K562 (cell line): Measurements from ENCODE around the gene CCNY.

ENCODE experiments used
- SPI1 ChIP-seq: IDR thresholded peaks from 2 replicates; pipeline ENCODE4 v1.6.1; 2011; ENCODE audit warnings: low read depth, low read length, control low read depth, borderline replicate concordance
- TAF1 ChIP-seq: IDR thresholded peaks from 2 replicates; pipeline ENCODE4 v1.6.1; 2011; ENCODE audit warnings: mild to moderate bottlenecking, low read length, moderate library complexity; ENCODE audit not compliant: insufficient read depth, control insufficient read depth, severe bottlenecking; ENCODE audit errors: extremely low read depth
- TAL1 ChIP-seq: fragments of 450-650 bp; IDR thresholded peaks from 2 replicates; pipeline ENCODE4 v1.6.1; 2016; ENCODE audit warnings: mild to moderate bottlenecking
- ZBTB1 ChIP-seq: sonication (generic); formaldehyde crosslinking; IDR thresholded peaks from 2 replicates; pipeline ENCODE4 v1.8.1; 2023; ENCODE audit warnings: missing genetic modification reagents, low read depth, mild to moderate bottlenecking, borderline replicate concordance
- TF ChIP-seq, protein P1 (sequence below), 3 experiments: IDR thresholded peaks in 2 of 3; conservative IDR thresholded peaks in 1 of 3; 2 replicates each; pipeline ENCODE4 v1.5.1; 2011 to 2012; ENCODE audit warnings: low read length in 3 of 3, mild to moderate bottlenecking in 3 of 3, control low read depth in 2 of 3, improper control_type of control experiment in 1 of 3, inconsistent platforms in 1 of 3, low read depth in 1 of 3, mixed read lengths in 1 of 3, moderate library complexity in 1 of 3; ENCODE audit not compliant: insufficient read depth in 2 of 3
- TF ChIP-seq, protein P2 (sequence below): fragments of 250-450 bp; sonication (Bioruptor Pico); IDR thresholded peaks from 2 replicates; pipeline ENCODE4 v1.8.0; 2021; ENCODE audit warnings: moderate library complexity, mild to moderate bottlenecking, inconsistent platforms
- TF ChIP-seq, protein P3 (sequence below), 2 experiments: IDR thresholded peaks; 2 replicates each; pipeline ENCODE4 v1.6.1; 2011; ENCODE audit warnings: borderline replicate concordance in 1 of 2, control low read depth in 1 of 2, low read depth in 1 of 2, low read length in 1 of 2, mild to moderate bottlenecking in 1 of 2, mixed read lengths in 1 of 2, moderate library complexity in 1 of 2; ENCODE audit not compliant: insufficient read depth in 1 of 2, insufficient read length in 1 of 2, poor library complexity in 1 of 2, severe bottlenecking in 1 of 2; ENCODE audit errors: extremely low read depth in 1 of 2
- TF ChIP-seq, protein P4 (sequence below): sonication (generic); formaldehyde crosslinking; IDR thresholded peaks from 2 replicates; pipeline ENCODE4 v1.8.1; 2023; ENCODE audit warnings: mild to moderate bottlenecking, missing genetic modification reagents

DNA sequence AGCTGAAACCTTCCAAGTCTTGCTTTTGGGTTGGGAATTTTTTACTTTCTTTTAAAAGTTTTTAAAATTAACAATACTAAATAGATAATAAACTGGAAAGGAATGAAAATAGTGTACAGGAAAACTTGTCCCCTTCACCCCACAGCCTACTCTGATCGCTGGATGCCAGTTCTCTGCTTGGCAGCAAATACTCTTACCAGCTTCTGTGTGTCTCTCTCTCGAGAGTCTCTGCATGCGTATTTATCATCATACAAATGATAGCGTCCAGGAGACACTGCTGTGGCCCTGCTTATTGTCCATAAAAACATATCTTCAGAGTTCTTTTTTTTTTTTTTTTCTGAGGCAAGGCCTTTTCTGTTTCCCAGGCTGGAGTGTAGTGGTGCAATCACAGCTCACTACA, 101.5 kb downstream of the CCNY start:
- TF ChIP-seq ZBTB1 (no peak), TAF1 (no peak), TAL1 (no peak), SPI1 (no peak)
- TF ChIP-seq, protein P1, sequence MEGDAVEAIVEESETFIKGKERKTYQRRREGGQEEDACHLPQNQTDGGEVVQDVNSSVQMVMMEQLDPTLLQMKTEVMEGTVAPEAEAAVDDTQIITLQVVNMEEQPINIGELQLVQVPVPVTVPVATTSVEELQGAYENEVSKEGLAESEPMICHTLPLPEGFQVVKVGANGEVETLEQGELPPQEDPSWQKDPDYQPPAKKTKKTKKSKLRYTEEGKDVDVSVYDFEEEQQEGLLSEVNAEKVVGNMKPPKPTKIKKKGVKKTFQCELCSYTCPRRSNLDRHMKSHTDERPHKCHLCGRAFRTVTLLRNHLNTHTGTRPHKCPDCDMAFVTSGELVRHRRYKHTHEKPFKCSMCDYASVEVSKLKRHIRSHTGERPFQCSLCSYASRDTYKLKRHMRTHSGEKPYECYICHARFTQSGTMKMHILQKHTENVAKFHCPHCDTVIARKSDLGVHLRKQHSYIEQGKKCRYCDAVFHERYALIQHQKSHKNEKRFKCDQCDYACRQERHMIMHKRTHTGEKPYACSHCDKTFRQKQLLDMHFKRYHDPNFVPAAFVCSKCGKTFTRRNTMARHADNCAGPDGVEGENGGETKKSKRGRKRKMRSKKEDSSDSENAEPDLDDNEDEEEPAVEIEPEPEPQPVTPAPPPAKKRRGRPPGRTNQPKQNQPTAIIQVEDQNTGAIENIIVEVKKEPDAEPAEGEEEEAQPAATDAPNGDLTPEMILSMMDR (IDR thresholded peaks at IDR 0.05 in 2 of 3, conservative IDR thresholded peaks at IDR 0.05 in 1 of 3; ENCODE audit: insufficient read depth in 2 of 3, low read depth in 1 of 3, low read length in 3 of 3), result no peak
- TF ChIP-seq, protein P2, sequence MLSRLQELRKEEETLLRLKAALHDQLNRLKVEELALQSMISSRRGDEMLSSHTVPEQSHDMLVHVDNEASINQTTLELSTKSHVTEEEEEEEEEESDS, result no peak
- TF ChIP-seq, protein P3, sequence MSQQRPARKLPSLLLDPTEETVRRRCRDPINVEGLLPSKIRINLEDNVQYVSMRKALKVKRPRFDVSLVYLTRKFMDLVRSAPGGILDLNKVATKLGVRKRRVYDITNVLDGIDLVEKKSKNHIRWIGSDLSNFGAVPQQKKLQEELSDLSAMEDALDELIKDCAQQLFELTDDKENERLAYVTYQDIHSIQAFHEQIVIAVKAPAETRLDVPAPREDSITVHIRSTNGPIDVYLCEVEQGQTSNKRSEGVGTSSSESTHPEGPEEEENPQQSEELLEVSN (IDR thresholded peaks at IDR 0.05; ENCODE audit: borderline replicate concordance in 1 of 2, extremely low read depth in 1 of 2, insufficient read depth in 1 of 2, insufficient read length in 1 of 2, low read depth in 1 of 2, low read length in 1 of 2, poor library complexity in 1 of 2, severe bottlenecking in 1 of 2), result no peak
- TF ChIP-seq, protein P4, sequence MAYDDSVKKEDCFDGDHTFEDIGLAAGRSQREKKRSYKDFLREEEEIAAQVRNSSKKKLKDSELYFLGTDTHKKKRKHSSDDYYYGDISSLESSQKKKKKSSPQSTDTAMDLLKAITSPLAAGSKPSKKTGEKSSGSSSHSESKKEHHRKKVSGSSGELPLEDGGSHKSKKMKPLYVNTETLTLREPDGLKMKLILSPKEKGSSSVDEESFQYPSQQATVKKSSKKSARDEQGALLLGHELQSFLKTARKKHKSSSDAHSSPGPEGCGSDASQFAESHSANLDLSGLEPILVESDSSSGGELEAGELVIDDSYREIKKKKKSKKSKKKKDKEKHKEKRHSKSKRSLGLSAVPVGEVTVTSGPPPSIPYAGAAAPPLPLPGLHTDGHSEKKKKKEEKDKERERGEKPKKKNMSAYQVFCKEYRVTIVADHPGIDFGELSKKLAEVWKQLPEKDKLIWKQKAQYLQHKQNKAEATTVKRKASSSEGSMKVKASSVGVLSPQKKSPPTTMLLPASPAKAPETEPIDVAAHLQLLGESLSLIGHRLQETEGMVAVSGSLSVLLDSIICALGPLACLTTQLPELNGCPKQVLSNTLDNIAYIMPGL (CRISPR knock-in tag), result no peak
